ENCODE results near the gene THAP4.

Gene THAP4

DNA sequence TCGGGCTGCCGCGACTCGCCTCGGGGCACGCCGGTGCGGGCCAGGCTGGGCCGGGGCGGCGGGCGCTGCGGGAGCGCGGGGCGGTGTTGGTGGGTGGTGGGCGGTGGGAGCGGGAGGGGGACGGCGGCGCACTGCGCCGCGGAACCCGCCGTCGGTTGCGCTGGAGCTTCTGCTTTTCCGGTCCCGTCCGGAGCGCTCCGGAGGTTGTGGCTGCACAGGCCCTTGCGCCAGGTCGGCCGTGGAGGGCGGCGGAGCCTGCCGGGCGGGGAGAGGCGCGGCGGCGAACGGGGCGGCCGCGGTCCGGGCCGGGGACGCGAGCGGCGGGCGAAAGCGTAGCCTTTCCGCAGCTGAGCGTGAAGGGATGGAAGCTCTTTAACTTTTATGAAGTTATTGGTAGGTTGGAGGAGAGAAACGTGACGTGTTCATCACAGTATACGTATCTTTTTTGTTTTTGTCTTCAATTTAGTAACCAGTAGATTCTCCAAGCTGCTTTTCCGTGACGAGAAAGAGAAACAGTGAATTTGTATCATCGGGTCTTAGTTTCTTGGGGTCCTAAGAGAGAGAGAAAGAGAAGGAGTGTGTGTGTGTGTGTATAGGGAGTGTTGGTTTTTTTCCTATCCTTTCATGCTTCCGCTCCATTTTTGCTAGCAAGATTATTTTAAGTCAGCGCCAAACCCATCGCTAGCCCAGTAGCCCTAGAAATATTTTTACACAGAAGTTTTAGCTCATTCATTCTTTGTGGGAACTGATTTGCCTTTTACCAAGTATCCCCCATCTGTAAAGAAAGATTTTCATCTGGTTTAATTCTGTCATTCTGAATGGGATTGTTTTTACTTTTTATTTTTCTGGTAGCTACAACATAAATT lies 1.1 kb upstream of the THAP4 start:
- no peaks in the 10 kb centered on the region for H3K9me3 ChIP-seq (ENCODE audit: control insufficient read depth, insufficient read depth, low read length)
- no peaks in the 10 kb centered on the region for H3K27me3 ChIP-seq (ENCODE audit: control insufficient read depth, insufficient read depth, low read length)
- H3K4me3 ChIP-seq (ENCODE audit: low read length): peak overlapping the region; percentile 98; the same call in 1 of the 2 replicates
- no CpG with 5 or more reads among the region's 67 CpGs for WGBS (ENCODE audit: insufficient coverage, insufficient read length)
- DNase-seq (ENCODE audit: low read depth, low spot score): no peak
- H3K27ac ChIP-seq (ENCODE audit: low read length): no peak overlapping the region
- H3K4me1 ChIP-seq (ENCODE audit: control insufficient read depth, insufficient read depth, low read length): 0 out of 2 replicates have a peak, but pooled peaks cover 1% of the 10 kb centered on the region
- H3K36me3 ChIP-seq (ENCODE audit: control insufficient read depth, insufficient read depth, low read length): peaks cover 6% of the 10 kb centered on the region

DNA sequence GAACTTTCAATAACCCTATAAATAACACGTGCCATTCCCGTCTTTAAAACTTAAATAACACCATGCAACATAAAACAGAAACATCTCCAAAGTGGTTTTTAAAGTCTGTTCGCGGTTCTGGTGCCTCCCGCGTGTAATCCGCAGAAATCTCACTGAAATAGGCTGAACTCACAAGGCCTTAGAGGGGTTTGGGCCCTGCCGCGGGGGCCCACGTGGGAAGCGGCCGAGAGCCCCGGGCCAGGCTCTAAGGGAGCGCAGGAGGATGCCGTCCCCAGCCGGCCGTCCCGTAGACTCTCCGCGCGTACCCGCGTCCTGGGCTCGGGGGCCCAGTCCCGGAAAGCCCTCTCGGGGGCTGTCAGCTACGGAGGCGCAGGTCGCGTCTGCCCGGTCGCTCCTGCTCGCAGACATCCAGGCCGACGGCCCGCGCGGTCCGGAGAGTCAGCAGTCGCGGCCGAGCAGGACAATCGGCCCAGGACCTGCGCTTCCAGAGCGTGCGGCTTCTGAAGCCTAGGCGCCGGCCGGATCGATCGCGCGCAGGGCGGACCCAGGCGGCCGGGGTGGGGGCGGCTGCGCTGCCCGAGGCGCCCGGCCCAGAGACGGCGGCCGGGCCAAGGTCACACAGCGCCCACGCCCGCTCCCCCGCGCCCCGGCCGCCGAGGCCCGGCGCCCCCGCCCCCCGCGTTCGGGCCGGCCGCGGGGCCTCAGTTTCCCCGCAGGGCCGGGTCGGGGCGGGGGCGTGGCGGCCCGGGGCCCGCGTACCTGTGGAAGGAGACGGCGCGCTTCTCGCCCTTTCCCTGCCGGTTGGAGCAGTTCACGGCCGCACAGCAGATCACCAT lies 558 bp downstream of the THAP4 start:
- Histone ChIP-seq H3K4me1 (ENCODE audit: control insufficient read depth, insufficient read depth, low read length) (0 out of 2 replicates have a peak, but pooled peaks cover 1% of the 10 kb centered on the region), H3K4me3 (ENCODE audit: low read length) (peak overlapping the region; percentile 98), H3K27ac (ENCODE audit: low read length) (no peak overlapping the region), H3K9me3 (ENCODE audit: control insufficient read depth, insufficient read depth, low read length) (no peaks in the 10 kb centered on the region), H3K36me3 (ENCODE audit: control insufficient read depth, insufficient read depth, low read length) (peaks cover 13% of the 10 kb centered on the region), H3K27me3 (ENCODE audit: control insufficient read depth, insufficient read depth, low read length) (no peaks in the 10 kb centered on the region)
- WGBS (ENCODE audit: insufficient coverage, insufficient read length): no CpG with 5 or more reads among the region's 97 CpGs
- DNase-seq (ENCODE audit: low read depth, low spot score): no peak

DNA sequence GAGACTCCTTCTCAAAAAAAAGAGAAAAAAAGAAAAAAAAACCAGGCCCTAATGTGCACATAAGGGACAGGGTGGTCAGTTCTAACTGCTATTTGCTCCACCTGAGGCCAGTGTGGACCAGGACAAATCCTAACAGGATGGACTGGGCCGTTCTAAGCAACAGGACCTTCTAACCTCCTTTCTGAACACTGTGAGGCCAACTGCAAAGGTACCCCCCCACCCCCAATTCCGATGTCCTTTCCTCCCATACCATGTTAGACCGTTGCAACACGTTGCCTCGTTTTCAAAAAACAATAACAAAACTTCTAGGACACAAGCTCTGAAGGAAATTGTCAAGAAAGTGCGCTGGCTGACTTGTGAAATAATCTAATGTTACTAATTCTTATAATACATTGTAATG lies 1.2 kb downstream of the THAP4 start:
- Histone ChIP-seq H3K27ac (ENCODE audit: low read length) (no peak overlapping the region), H3K36me3 (ENCODE audit: control insufficient read depth, insufficient read depth, low read length) (peaks cover 13% of the 10 kb centered on the region)
- DNase-seq (ENCODE audit: low read depth, low spot score): no peak

DNA sequence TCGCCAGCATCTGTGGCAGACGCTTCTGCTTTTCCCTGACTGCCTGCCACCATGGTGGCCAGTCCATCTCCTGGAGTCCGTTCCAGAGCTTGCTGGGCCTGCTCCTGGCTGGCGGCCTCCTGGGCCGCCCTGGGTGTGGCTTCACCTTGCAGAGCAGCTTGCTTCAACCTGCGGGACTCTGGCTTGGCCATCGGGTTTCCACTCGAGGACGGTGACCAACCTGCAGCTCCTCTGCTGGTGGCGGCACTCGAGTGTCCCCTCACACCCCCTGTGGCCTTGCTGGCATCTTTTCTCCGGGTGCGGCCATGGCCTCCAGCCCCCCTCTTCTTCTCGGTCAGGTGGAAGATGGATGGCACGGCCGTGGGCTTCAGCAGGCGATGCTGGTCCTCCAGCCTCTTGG lies 3.4 kb downstream of the THAP4 start:
- no CpG with 5 or more reads among the region's 17 CpGs for WGBS (ENCODE audit: insufficient coverage, insufficient read length)
- no peak overlapping the region for H3K4me3 ChIP-seq (ENCODE audit: low read length)
- no peaks in the 10 kb centered on the region for H3K9me3 ChIP-seq (ENCODE audit: control insufficient read depth, insufficient read depth, low read length)
- H3K4me1 ChIP-seq (ENCODE audit: control insufficient read depth, insufficient read depth, low read length): no peaks in the 10 kb centered on the region
- peaks cover 13% of the 10 kb centered on the region for H3K36me3 ChIP-seq (ENCODE audit: control insufficient read depth, insufficient read depth, low read length)
- H3K27ac ChIP-seq (ENCODE audit: low read length): no peak overlapping the region
- DNase-seq (ENCODE audit: low read depth, low spot score): no peak
- H3K27me3 ChIP-seq (ENCODE audit: control insufficient read depth, insufficient read depth, low read length): no peaks in the 10 kb centered on the region

More for the DNA sequence above, 1.2 kb downstream of the THAP4 start:
- peak overlapping the region; percentile 98; the same call in 1 of the 2 replicates for H3K4me3 ChIP-seq (ENCODE audit: low read length)
- no CpG with 5 or more reads among the region's 6 CpGs for WGBS (ENCODE audit: insufficient coverage, insufficient read length)
- H3K4me1 ChIP-seq (ENCODE audit: control insufficient read depth, insufficient read depth, low read length): 0 out of 2 replicates have a peak, but pooled peaks cover 1% of the 10 kb centered on the region
- H3K9me3 ChIP-seq (ENCODE audit: control insufficient read depth, insufficient read depth, low read length): no peaks in the 10 kb centered on the region
- no peaks in the 10 kb centered on the region for H3K27me3 ChIP-seq (ENCODE audit: control insufficient read depth, insufficient read depth, low read length)

DNA sequence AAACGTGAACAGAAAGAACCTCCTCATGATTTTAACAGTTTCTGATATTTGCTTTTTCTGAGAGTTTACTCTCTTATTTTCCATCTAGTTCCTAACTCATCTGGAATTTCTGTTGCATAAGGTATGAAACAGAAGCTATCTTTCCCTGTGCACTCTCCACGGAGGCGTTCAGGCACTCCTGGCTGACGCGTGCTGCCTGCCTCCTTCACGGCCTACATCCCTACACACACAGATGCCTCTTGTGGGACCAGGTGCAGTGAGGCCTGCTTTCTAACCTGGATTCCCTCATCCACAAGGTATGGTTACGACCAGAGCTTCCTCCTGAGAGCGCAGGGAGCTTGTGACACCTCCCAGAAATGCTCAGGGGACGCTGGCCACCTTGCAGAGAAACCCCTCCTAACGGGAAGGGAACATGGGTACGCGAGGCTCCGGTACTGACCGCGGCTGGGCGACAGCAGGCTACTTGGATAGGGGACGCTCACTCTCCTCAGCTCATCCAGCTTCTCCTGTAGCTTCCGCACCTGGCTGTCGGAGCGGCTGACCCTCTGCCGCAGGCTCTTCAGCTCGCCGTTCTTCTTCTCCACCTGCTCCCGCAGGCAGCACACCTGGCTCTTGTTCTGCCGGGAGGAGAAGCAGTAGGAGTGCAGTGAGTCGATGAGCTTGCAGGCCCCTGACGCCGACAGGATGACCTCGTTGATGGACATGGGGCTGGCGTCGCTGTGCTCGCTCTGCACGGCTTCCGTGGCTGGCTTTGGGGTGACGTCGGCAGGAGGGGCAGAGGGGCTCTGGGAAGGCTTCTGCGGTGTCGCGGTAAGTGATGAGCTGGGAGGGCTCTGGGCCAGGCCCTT lies 4.3 kb downstream of the THAP4 start:
- no CpG with 5 or more reads among the region's 39 CpGs for WGBS (ENCODE audit: insufficient coverage, insufficient read length)
- H3K36me3 ChIP-seq (ENCODE audit: control insufficient read depth, insufficient read depth, low read length): peaks cover 13% of the 10 kb centered on the region
- H3K27me3 ChIP-seq (ENCODE audit: control insufficient read depth, insufficient read depth, low read length): no peaks in the 10 kb centered on the region

DNA sequence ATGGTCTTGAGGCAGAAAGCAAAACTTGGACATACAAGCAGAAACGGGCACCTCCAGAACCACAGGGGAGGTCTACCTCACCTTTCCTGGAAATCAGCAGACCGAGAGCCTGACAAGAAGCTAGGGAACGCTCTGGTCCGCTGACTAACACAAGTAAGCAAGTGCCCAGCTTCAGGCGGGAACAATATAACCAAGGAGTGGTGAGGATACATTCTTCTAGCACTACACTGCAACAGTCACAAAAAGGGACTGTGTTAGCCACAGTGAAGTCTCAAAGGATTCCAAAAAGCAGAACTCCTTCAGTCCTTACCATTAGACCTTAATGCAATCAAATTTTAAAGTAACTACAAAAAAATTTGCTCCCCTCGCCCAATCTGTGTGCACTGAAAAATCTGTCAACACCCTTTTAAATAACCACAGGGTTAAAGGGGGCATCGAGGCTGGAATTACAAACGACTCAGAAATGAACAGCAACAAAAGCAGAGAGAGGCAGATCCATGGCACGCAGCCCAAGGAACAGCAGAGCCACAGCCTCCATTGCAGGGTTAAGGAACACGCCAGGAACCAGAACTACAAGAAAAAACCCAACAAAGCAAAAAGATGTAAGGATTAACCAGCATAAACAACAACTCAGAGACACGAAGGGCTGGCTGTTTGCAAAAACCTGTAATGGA lies 7.1 kb downstream of the THAP4 start:
- H3K4me1 ChIP-seq (ENCODE audit: control insufficient read depth, insufficient read depth, low read length): no peaks in the 10 kb centered on the region
- WGBS (ENCODE audit: insufficient coverage, insufficient read length): no CpG with 5 or more reads among the region's 11 CpGs
- H3K9me3 ChIP-seq (ENCODE audit: control insufficient read depth, insufficient read depth, low read length): no peaks in the 10 kb centered on the region
- no peak overlapping the region for H3K27ac ChIP-seq (ENCODE audit: low read length)
- H3K36me3 ChIP-seq (ENCODE audit: control insufficient read depth, insufficient read depth, low read length): peaks cover 13% of the 10 kb centered on the region
- H3K4me3 ChIP-seq (ENCODE audit: low read length): no peak overlapping the region
- H3K27me3 ChIP-seq (ENCODE audit: control insufficient read depth, insufficient read depth, low read length): no peaks in the 10 kb centered on the region
- no peak for DNase-seq (ENCODE audit: low read depth, low spot score)

More for the DNA sequence above, 4.3 kb downstream of the THAP4 start:
- Histone ChIP-seq H3K27ac (ENCODE audit: low read length) (no peak overlapping the region), H3K4me1 (ENCODE audit: control insufficient read depth, insufficient read depth, low read length) (no peaks in the 10 kb centered on the region), H3K4me3 (ENCODE audit: low read length) (no peak overlapping the region), H3K9me3 (ENCODE audit: control insufficient read depth, insufficient read depth, low read length) (no peaks in the 10 kb centered on the region)
- DNase-seq (ENCODE audit: low read depth, low spot score): no peak

DNA sequence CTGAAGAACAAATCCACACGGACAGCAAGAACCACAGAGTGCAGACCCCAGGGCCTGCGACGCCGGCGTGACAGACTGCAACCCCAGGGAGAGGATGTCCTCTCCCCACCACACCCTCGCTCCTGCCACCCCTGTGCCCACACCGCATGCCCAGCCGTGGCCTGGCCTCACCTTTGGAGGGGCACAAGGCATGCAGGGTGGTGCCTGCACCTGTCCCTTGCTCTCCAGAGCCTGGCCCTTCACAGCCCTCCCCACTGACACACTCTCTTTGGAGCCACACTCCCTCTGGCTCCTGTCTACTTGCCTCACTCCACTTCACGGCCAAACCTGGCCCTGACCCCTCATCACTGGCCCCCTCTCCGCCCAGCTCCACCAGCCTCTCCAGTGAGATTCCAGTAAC lies 9.3 kb downstream of the THAP4 start:
- no peaks in the 10 kb centered on the region for H3K27me3 ChIP-seq (ENCODE audit: control insufficient read depth, insufficient read depth, low read length)
- H3K4me1 ChIP-seq (ENCODE audit: control insufficient read depth, insufficient read depth, low read length): no peaks in the 10 kb centered on the region
- H3K9me3 ChIP-seq (ENCODE audit: control insufficient read depth, insufficient read depth, low read length): no peaks in the 10 kb centered on the region
- H3K27ac ChIP-seq (ENCODE audit: low read length): no peak overlapping the region
- peaks cover 3% of the 10 kb centered on the region for H3K36me3 ChIP-seq (ENCODE audit: control insufficient read depth, insufficient read depth, low read length)
- WGBS (ENCODE audit: insufficient coverage, insufficient read length): no CpG with 5 or more reads among the region's 10 CpGs
- no peak for DNase-seq (ENCODE audit: low read depth, low spot score)
- H3K4me3 ChIP-seq (ENCODE audit: low read length): no peak overlapping the region

DNA sequence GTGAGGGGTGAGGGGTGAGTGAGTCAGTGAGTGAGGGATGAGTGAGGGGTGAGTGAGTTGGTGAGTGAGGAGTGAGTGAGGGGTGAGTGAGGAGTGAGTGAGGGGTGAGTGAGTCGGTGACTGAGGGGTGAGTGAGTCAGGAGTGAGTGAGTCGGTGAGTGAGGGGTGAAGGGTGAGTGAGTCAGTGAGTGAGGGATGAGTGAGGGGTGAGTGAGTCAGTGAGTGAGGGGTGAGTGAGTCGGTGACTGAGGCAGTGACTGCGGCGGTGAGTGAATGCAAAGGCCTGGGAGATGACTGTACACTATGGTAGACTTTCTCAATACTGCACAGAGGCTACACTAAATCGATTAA lies 16.6 kb downstream of the THAP4 start:
- Histone ChIP-seq H3K27ac (ENCODE audit: low read length) (no peak overlapping the region), H3K4me1 (ENCODE audit: control insufficient read depth, insufficient read depth, low read length) (peaks cover 6% of the 10 kb centered on the region), H3K36me3 (ENCODE audit: control insufficient read depth, insufficient read depth, low read length) (no peaks in the 10 kb centered on the region), H3K27me3 (ENCODE audit: control insufficient read depth, insufficient read depth, low read length) (no peaks in the 10 kb centered on the region), H3K4me3 (ENCODE audit: low read length) (no peak overlapping the region), H3K9me3 (ENCODE audit: control insufficient read depth, insufficient read depth, low read length) (no peaks in the 10 kb centered on the region)
- no peak for DNase-seq (ENCODE audit: low read depth, low spot score)
- WGBS (ENCODE audit: insufficient coverage, insufficient read length): 100% methylated on average over 1 of the region's 6 CpGs

DNA sequence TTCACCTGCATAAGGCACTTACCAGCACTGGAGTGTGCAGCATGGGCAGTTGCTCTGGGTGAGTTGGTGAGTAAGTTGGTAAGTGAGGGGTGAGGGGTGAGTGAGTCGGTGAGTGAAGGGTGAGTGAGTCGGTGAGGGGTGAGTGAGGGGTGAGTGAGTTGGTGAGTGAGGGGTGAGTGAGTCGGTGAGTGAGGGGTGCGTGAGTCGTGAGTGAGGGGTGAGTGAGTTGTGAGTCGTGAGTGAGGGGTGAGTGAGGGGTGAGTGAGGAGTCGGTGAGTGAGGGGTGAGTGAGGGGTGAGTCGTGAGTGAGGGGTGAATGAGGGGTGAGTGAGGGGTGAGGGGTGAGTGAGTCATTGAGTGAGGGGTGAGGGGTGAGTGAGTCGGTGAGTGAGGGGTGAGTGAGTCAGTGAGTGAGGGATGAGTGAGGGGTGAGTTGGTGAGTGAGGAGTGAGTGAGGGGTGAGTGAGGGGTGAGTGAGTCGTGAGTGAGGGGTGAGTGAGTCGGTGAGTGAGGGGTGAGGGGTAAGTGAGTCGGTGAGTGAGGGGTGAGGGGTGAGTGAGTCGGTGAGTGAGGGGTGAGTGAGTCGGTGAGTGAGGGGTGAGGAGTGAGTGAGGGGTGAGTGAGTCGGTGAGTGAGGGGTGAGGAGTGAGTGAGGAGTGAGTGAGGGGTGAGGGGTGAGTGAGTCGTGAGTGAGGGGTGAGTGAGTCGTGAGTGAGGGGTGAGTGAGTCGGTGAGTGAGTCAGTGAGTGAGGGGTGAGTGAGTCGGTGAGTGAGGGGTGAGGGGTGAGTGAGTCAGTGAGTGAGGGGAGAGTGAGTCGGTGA lies 17.1 kb downstream of the THAP4 start:
- WGBS (ENCODE audit: insufficient coverage, insufficient read length): 96% methylated on average over 18 of the region's 20 CpGs
- Histone ChIP-seq H3K4me3 (ENCODE audit: low read length) (no peak overlapping the region), H3K27me3 (ENCODE audit: control insufficient read depth, insufficient read depth, low read length) (no peaks in the 10 kb centered on the region), H3K9me3 (ENCODE audit: control insufficient read depth, insufficient read depth, low read length) (no peaks in the 10 kb centered on the region), H3K4me1 (ENCODE audit: control insufficient read depth, insufficient read depth, low read length) (peaks cover 6% of the 10 kb centered on the region), H3K36me3 (ENCODE audit: control insufficient read depth, insufficient read depth, low read length) (no peaks in the 10 kb centered on the region), H3K27ac (ENCODE audit: low read length) (no peak overlapping the region)
- DNase-seq (ENCODE audit: low read depth, low spot score): no peak
